ENCODE measurements around the gene MRC2. TPM values are rescaled to one million over a fixed set of nuclear protein-coding genes. Genes with fewer than 3 reads are reported as not detected.

Gene MRC2
- total and polyA plus RNA-seq, 2 of the 13 experiments (the other 11 are each of a cell fraction or from before 2014, with no cell fraction given), result not detected

- no peak for TF ChIP-seq PBX3 (CRISPR knock-in tag; IDR thresholded peaks at IDR 0.05; ENCODE audit: borderline replicate concordance)
- no peak for TF ChIP-seq FLYWCH1 (CRISPR knock-in tag; IDR thresholded peaks at IDR 0.05)
Measured at GRCh38 chr17:62684179-62684578, 56.7 kb downstream of the MRC2 start (continued).

GRCh38 chr17:62687997-62688396 lies 60.5 kb downstream of the MRC2 start:
- no peak overlapping the region for H3K4me2 ChIP-seq (ENCODE audit: low read depth, low read length)
- H3K9me3 ChIP-seq (ENCODE audit: low read length), result no peaks in the 10 kb centered on the region
- H4K20me1 ChIP-seq (ENCODE audit: insufficient read depth, low read length), result no peaks in the 10 kb centered on the region
- H3K4me3 ChIP-seq (replicated peaks in 1 of 3; ENCODE audit: insufficient read depth in 1 of 3, low read depth in 2 of 3, low read length in 3 of 3), result no peak overlapping the region
- H3K36me3 ChIP-seq (replicated peaks in 1 of 2; ENCODE audit: control insufficient read depth in 1 of 2, insufficient read depth in 2 of 2, low read length in 2 of 2), result no peaks in the 10 kb centered on the region
- H3K4me1 ChIP-seq (ENCODE audit: insufficient read depth, low read length), result no peaks in the 10 kb centered on the region
- ChIA-PET CTCF (ENCODE audit: low intra/inter-chr PET ratio, low total read pairs) (no interaction called here), POLR2A (no interaction called here)
- no peak for FAIRE-seq
- no peak for DNase-seq (ENCODE audit: low spot score)
- no TSS peak for BruUV-seq (replicated peaks)
- WGBS (ENCODE audit: low lambda C conversion rate), result 7% methylated on average over 3 of the region's 4 CpGs
- H3K27me3 ChIP-seq (ENCODE audit: control insufficient read depth in 1 of 2, insufficient read depth in 2 of 2, low read length in 2 of 2), result peaks cover 3 to 4% of the 10 kb centered on the region in 2 experiments; a peak in 2 of 5 replicates
- H3K79me2 ChIP-seq (ENCODE audit: insufficient read depth, low read length), result no peaks in the 10 kb centered on the region
- H2AFZ ChIP-seq (ENCODE audit: low read length), result no peak overlapping the region
- no peak overlapping the region for H3K27ac ChIP-seq (ENCODE audit: extremely low read length, insufficient read depth, low read length)
- H3K9ac ChIP-seq (ENCODE audit: insufficient read depth, low read depth, low read length), result no peak overlapping the region
- intact Hi-C loops (cut with micrococcal nuclease; ENCODE audit: unreplicated experiment) (no loop called here), in situ Hi-C loops (cut with HindIII; ENCODE audit: extremely low pct_ligation_motif_present, low pct_unique_long_range_greater_than_20kb) (no loop called here)
- no peak for ATAC-seq
- TF ChIP-seq RARA (CRISPR knock-in tag; IDR thresholded peaks at IDR 0.05), result no peak
- TF ChIP-seq JUN (CRISPR knock-in tag; IDR thresholded peaks at IDR 0.05), result no peak
- TF ChIP-seq GMEB1 (CRISPR knock-in tag; IDR thresholded peaks at IDR 0.05; ENCODE audit: borderline replicate concordance), result no peak
- no peak for TF ChIP-seq ADNP (CRISPR knock-in tag; IDR thresholded peaks at IDR 0.05)
- TF ChIP-seq ZNF333 (CRISPR knock-in tag; IDR thresholded peaks at IDR 0.05; ENCODE audit: borderline replicate concordance), result no peak
- TF ChIP-seq SATB2 (CRISPR knock-in tag; IDR thresholded peaks at IDR 0.05), result no peak
- no peak for TF ChIP-seq TGIF2 (CRISPR knock-in tag; IDR thresholded peaks at IDR 0.05)
- TF ChIP-seq MLXIP (CRISPR knock-in tag; IDR thresholded peaks at IDR 0.05; ENCODE audit: borderline replicate concordance), result no peak
- no peak for TF ChIP-seq TEAD3 (CRISPR knock-in tag; optimal IDR thresholded peaks at IDR 0.05; ENCODE audit: borderline replicate concordance)
- no peak for TF ChIP-seq ZNF354B (CRISPR knock-in tag; IDR thresholded peaks at IDR 0.05)
- no peak for TF ChIP-seq ZNF468 (CRISPR knock-in tag; IDR thresholded peaks at IDR 0.05)
- TF ChIP-seq RFX5 (IDR thresholded peaks at IDR 0.05; ENCODE audit: low read depth, low read length), result no peak
- TF ChIP-seq DMTF1 (CRISPR knock-in tag; IDR thresholded peaks at IDR 0.05), result no peak
- no peak for TF ChIP-seq ZNF850 (CRISPR knock-in tag; conservative IDR thresholded peaks at IDR 0.05)
- TF ChIP-seq TCF7 (IDR thresholded peaks at IDR 0.05; ENCODE audit: low read depth), result no peak

Measured in HepG2 (cell line).